Activated CD8-positive, alpha-beta T cell treated with anti-CD3 and anti-CD28 coated beads, Interleukin-2, amount 10 ng/mL, durations not matched to agents 7 days and 5 days (primary cell): ENCODE results near the gene FBXO2. TPM values are rescaled to one million over a fixed set of nuclear protein-coding genes. Genes with fewer than 3 reads are reported as not detected.
A peak's percentile ranks its signal among the peaks of the same experiment; 100 is the strongest.

ENCODE experiments used
- ATAC-seq: fragments of 150-1000 bp; cut with Tn5 transposase; one replicate; pipeline ENCODE4 v1.10.0; 2021; ENCODE audit warnings: moderate library complexity
- CTCF ChIA-PET: fragments of 350-600 bp; sonication (Branson Sonifier 250); formaldehyde crosslinking; loops from one replicate; lab custom pipeline; 2021; ENCODE audit warnings: antibody characterized with exemption; lab: Charles Lee
- POLR2A ChIA-PET: fragments of 350-600 bp; sonication (Branson Sonifier 250); formaldehyde crosslinking; loops from one replicate; lab custom pipeline; 2021; ENCODE audit warnings: antibody characterized with exemption; lab: Charles Lee
- DNase-seq: peaks from one replicate; pipeline ENCODE4 v3.0.0-alpha.2; 2020
- H3K27ac Mint-ChIP-seq: one replicate; pipeline ENCODE4 v1.8.0; 2021; ENCODE audit warnings: mild to moderate bottlenecking, mixed read lengths
- H3K27me3 Mint-ChIP-seq: one replicate; pipeline ENCODE4 v1.8.0; 2021; ENCODE audit warnings: low read depth, mixed read lengths
- H3K36me3 Mint-ChIP-seq: one replicate; pipeline ENCODE4 v1.8.0; 2021; ENCODE audit warnings: low read depth, mixed read lengths
- H3K4me1 Mint-ChIP-seq: one replicate; pipeline ENCODE4 v1.8.0; 2021; ENCODE audit warnings: low read depth, mixed read lengths
- H3K4me3 Mint-ChIP-seq: one replicate; pipeline ENCODE4 v1.8.0; 2021; ENCODE audit warnings: mild to moderate bottlenecking, mixed read lengths
- H3K9me3 Mint-ChIP-seq: one replicate; pipeline ENCODE4 v1.8.0; 2022; ENCODE audit warnings: mixed read lengths; ENCODE audit not compliant: insufficient read depth
- total RNA-seq, 2 experiments: library from RNA; stranded (reverse); gene quantifications; one replicate each; pipeline ENCODE4 v1.2.3, GENCODE V29; 2021

The FBXO2 gene
- total RNA-seq, 2 experiments from 2014 or later = 5.6 to 6.0 TPM

GRCh38 chr1:11681071-11681771 lies 27.0 kb upstream of the FBXO2 start, which contains the start of gene MAD2L2:
TSS of gene MAD2L2 (minus strand) at chr1:11681148. CDS start at chr1:11680601, 547 bp downstream.
- peak within 1 kb of the TSS; percentile 97 for H3K27ac Mint-ChIP-seq
- peak; percentile 94 for ATAC-seq
- DNase-seq = peak; percentile 94
- H3K4me3 Mint-ChIP-seq = peak within 1 kb of the TSS; percentile 88
- no peaks in the 10 kb centered on the region for H3K9me3 Mint-ChIP-seq
- CTCF ChIA-PET = interaction anchor here (0.5 to 2.5 kb wide), 13 partner anchors 14 to 338 kb away, joined by 3 to 26 read pairs (median 4); partner anchors contain the start of genes FBXO6 and MIIP
- peaks cover 25% of the 10 kb centered on the region for H3K4me1 Mint-ChIP-seq
- POLR2A ChIA-PET = interaction anchor here (0.5 to 5.7 kb wide), 14 partner anchors 9 to 1169 kb away, joined by 3 to 38 read pairs (median 4); partner anchors contain the start of genes CLCN6, EXOSC10, FBXO6 and MTHFR
- H3K36me3 Mint-ChIP-seq = peaks cover 20% of the 10 kb centered on the region
- peaks cover 15% of the 10 kb centered on the region for H3K27me3 Mint-ChIP-seq

- Mint-ChIP-seq H3K36me3 (peaks cover 27% of the 10 kb centered on the region), H3K4me1 (peaks cover 25% of the 10 kb centered on the region), H3K9me3 (no peaks in the 10 kb centered on the region), H3K27me3 (peaks cover 11% of the 10 kb centered on the region), H3K27ac (peak overlapping the region; percentile 74), H3K4me3 (peak overlapping the region; percentile 88)
- DNase-seq (peak; percentile 28), ATAC-seq (peak; percentile 8)
- POLR2A ChIA-PET = interaction anchor here (0.7 to 5.7 kb wide), 8 partner anchors 12 to 229 kb away, joined by 3 to 38 read pairs (median 4); partner anchors contain the start of gene FBXO6
- CTCF ChIA-PET = interaction anchor here (0.9 to 2.5 kb wide), 7 partner anchors 16 to 158 kb away, joined by 3 to 26 read pairs (median 6); partner anchors contain the start of gene FBXO6
These were observed 26.2 kb upstream of the FBXO2 start for GRCh38 chr1:11680270-11681070.

- H3K27me3 Mint-ChIP-seq = peaks cover 4% of the 10 kb centered on the region
- no peaks in the 10 kb centered on the region for H3K9me3 Mint-ChIP-seq
- peaks cover 25% of the 10 kb centered on the region for H3K4me1 Mint-ChIP-seq
- DNase-seq = no peak
- peaks cover 42% of the 10 kb centered on the region for H3K36me3 Mint-ChIP-seq
- H3K27ac Mint-ChIP-seq = no peak overlapping the region
- CTCF ChIA-PET = interaction anchor here (1.4 to 3.5 kb wide), 3 partner anchors 14 to 41 kb away, joined by 3 to 13 read pairs (median 6); partner anchors contain the start of gene FBXO6
- POLR2A ChIA-PET = interaction anchor here (0.7 to 5.7 kb wide), 3 partner anchors 14 to 229 kb away, joined by 3 to 38 read pairs (median 4); partner anchors contain the start of gene FBXO6
- peak overlapping the region; percentile 44 for H3K4me3 Mint-ChIP-seq
- no peak for ATAC-seq
These were observed 24.2 kb upstream of the FBXO2 start for GRCh38 chr1:11678442-11678841.

DNA sequence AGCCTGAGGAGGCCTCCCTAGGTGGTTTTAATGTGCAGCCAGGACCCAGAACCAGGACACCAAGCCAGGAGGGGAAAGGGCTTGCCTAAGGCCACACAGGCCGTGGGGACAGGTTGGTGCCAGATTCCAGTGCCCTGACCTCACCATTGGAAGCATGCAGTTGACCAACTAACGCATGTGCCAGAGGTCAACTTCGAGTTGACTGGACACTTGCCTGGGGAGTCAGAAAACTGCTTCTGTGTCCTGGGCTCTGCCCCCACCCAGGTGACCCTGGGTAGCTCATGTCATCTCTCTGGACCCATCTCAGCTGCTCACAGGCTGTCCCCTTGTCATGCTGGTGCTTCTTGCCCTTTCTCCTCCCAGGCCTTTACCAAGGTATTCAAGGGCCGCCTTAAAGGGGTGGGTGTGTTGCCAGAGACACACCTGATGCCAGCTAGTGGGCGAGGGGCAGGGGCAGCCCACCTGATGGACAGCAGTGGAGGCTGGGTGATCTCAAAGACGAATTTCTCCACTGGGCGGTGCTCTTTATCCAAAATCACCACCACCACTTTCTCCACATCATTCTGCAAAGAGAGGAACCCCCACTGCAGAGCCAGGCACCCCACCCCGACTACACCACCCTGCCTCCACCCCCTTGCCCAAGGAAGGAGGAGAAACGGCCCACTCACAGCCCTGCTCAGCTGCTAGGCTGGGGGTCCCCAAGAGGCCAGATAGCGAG lies 22.3 kb upstream of the FBXO2 start:
- CTCF ChIA-PET = interaction anchor here (0.6 to 3.5 kb wide), 4 partner anchors 12 to 43 kb away, joined by 3 to 13 read pairs (median 4); partner anchors contain the start of gene FBXO6

DNA sequence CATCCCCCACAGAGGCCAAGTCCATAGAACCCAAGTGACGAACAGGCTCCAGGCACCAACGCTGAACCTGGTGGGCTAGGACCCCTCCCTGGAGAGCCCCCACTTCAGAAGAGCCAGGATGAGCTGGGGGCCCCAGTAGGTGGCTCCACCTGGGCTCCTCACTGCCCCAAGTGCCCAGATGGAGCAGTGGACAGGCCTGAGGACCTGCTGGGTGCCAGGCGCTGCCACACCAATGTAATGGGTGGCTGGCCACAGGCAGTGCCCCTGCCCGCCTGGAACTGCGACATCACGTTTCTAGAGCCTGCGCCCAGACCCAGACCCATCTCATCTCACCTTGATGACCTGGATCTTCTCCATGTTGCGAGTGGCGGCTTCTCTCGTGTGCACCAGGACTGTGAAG lies 21.1 kb upstream of the FBXO2 start:
- no peak overlapping the region for H3K4me3 Mint-ChIP-seq
- H3K27ac Mint-ChIP-seq = no peak overlapping the region
- POLR2A ChIA-PET = interaction anchor here (1.5 kb wide), 1 partner anchor 10 kb away, joined by 4 read pairs; no protein-coding TSS in a partner anchor
- H3K9me3 Mint-ChIP-seq = no peaks in the 10 kb centered on the region
- ATAC-seq (no peak), DNase-seq (no peak)
- peaks cover 18% of the 10 kb centered on the region for H3K4me1 Mint-ChIP-seq
- CTCF ChIA-PET = interaction anchor here (1.0 to 3.5 kb wide), 2 partner anchors 11 to 44 kb away, joined by 5 to 13 read pairs; no protein-coding TSS in a partner anchor
- H3K36me3 Mint-ChIP-seq = peaks cover 55% of the 10 kb centered on the region
- H3K27me3 Mint-ChIP-seq = no peaks in the 10 kb centered on the region

More for the DNA sequence above, 22.3 kb upstream of the FBXO2 start:
- no peak for ATAC-seq
- DNase-seq = no peak
- H3K36me3 Mint-ChIP-seq = peaks cover 51% of the 10 kb centered on the region
- H3K27me3 Mint-ChIP-seq = no peaks in the 10 kb centered on the region
- H3K9me3 Mint-ChIP-seq = no peaks in the 10 kb centered on the region
- POLR2A ChIA-PET = interaction anchor here (0.5 to 1.5 kb wide), 3 partner anchors 12 to 220 kb away, joined by 3 to 5 read pairs (median 4); no protein-coding TSS in a partner anchor
- H3K4me1 Mint-ChIP-seq = peaks cover 19% of the 10 kb centered on the region
- H3K27ac Mint-ChIP-seq = no peak overlapping the region
- no peak overlapping the region for H3K4me3 Mint-ChIP-seq

GRCh38 chr1:11674488-11674887 lies 20.3 kb upstream of the FBXO2 start:
- ChIA-PET POLR2A (no interaction called here), CTCF (interaction anchor here (1.0 kb wide), 1 partner anchor 10 kb away, joined by 5 read pairs; no protein-coding TSS in a partner anchor)
- no peak overlapping the region for H3K4me3 Mint-ChIP-seq
- ATAC-seq (no peak), DNase-seq (no peak)
- peaks cover 13% of the 10 kb centered on the region for H3K4me1 Mint-ChIP-seq
- H3K9me3 Mint-ChIP-seq = no peaks in the 10 kb centered on the region
- H3K36me3 Mint-ChIP-seq = peaks cover 55% of the 10 kb centered on the region
- no peaks in the 10 kb centered on the region for H3K27me3 Mint-ChIP-seq
- H3K27ac Mint-ChIP-seq = no peak overlapping the region

DNA sequence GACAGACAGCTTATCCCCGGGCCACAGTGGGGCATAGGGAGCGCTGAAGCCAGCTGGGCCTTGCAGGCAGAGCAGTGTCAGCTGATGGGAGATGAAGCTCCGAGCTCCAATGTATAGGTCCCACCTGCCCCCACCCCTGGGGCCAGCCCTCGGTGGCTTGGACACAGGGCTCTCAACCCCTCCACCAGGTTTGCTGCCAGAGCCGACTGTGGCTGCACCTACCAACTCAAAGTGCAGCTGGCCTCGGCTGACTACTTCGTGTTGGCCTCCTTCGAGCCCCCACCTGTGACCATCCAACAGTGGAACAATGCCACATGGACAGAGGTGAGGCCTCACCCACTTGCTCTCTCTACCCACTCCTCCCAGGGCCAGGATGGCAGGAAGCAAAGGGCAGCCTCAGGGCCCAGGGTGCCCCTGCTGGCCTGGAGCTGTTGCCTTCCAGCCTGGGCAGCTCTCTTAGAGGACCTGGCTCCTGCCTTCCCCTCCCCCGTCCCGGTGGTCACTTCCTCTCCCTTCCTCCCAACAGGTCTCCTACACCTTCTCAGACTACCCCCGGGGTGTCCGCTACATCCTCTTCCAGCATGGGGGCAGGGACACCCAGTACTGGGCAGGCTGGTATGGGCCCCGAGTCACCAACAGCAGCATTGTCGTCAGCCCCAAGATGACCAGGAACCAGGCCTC lies 19.0 kb upstream of the FBXO2 start:
- no peak overlapping the region for H3K4me3 Mint-ChIP-seq
- DNase-seq = no peak
- H3K27ac Mint-ChIP-seq = no peak overlapping the region
- no peak for ATAC-seq
- peaks cover 56% of the 10 kb centered on the region for H3K36me3 Mint-ChIP-seq
- peaks cover 9% of the 10 kb centered on the region for H3K4me1 Mint-ChIP-seq
- ChIA-PET CTCF (interaction anchor here (1.1 to 1.3 kb wide), 2 partner anchors 8 to 22 kb away, joined by 3 read pairs; no protein-coding TSS in a partner anchor), POLR2A (interaction anchor here (1.0 to 2.2 kb wide), 2 partner anchors 9 to 235 kb away, joined by 5 to 10 read pairs; partner anchors contain the start of gene FBXO6)
- no peaks in the 10 kb centered on the region for H3K27me3 Mint-ChIP-seq
- no peaks in the 10 kb centered on the region for H3K9me3 Mint-ChIP-seq

DNA sequence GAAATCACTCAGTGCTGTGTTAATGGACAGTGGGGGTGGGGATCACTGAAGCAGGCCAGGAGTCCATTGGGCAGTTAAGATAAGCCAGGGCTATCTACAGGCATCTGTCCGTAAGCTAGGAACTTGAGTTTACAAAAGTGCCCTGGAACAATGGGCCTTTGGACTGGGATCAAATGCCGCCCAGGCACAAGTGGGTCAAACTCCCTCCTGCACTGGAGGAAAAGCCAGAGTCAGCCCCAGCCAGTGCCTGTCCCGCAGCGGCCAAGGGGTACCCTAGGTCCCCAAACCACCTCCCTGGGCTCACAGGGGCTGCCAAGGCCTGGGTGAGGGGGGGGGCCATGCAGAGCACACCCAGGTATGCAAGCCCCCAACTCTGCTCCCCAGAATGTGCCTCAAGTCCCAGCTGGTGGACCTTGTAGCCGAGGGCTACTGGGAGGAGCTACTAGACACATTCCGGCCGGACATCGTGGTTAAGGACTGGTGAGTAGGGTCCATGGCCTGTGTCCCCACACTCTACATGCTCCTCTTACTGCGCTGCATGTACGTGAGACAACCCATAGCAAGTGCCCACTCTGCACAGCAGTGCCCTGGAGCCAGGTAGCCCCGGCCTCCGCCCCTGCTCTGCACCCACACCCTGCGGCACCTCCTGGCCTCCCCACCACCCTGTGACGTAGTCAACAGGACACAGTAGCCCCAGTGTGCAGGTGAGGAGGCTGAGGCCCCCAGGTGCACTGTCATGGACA lies 17.5 kb upstream of the FBXO2 start:
- no peaks in the 10 kb centered on the region for H3K9me3 Mint-ChIP-seq
- no peaks in the 10 kb centered on the region for H3K27me3 Mint-ChIP-seq
- no peak for ATAC-seq
- DNase-seq = no peak
- H3K27ac Mint-ChIP-seq = no peak overlapping the region
- H3K36me3 Mint-ChIP-seq = peaks cover 60% of the 10 kb centered on the region
- peaks cover 18% of the 10 kb centered on the region for H3K4me1 Mint-ChIP-seq
- POLR2A ChIA-PET = interaction anchor here (2.2 kb wide), 1 partner anchor 7 kb away, joined by 10 read pairs; the partner anchor contains the start of gene FBXO6
- CTCF ChIA-PET = no interaction called here
- H3K4me3 Mint-ChIP-seq = no peak overlapping the region

- H3K27me3 Mint-ChIP-seq = no peaks in the 10 kb centered on the region
- no peaks in the 10 kb centered on the region for H3K9me3 Mint-ChIP-seq
- POLR2A ChIA-PET = no interaction called here
- no peak for DNase-seq
- H3K4me3 Mint-ChIP-seq = no peak overlapping the region
- CTCF ChIA-PET = no interaction called here
- H3K36me3 Mint-ChIP-seq = peaks cover 59% of the 10 kb centered on the region
- peaks cover 18% of the 10 kb centered on the region for H3K4me1 Mint-ChIP-seq
- no peak for ATAC-seq
- H3K27ac Mint-ChIP-seq = no peak overlapping the region
These were observed 16.9 kb upstream of the FBXO2 start for GRCh38 chr1:11671205-11671543.

GRCh38 chr1:11670747-11671146 lies 16.5 kb upstream of the FBXO2 start:
- H3K27ac Mint-ChIP-seq = peak overlapping the region; percentile 16
- H3K36me3 Mint-ChIP-seq = peaks cover 57% of the 10 kb centered on the region
- H3K27me3 Mint-ChIP-seq = no peaks in the 10 kb centered on the region
- no peak overlapping the region for H3K4me3 Mint-ChIP-seq
- H3K4me1 Mint-ChIP-seq = peaks cover 23% of the 10 kb centered on the region
- no peaks in the 10 kb centered on the region for H3K9me3 Mint-ChIP-seq
- CTCF ChIA-PET = no interaction called here
- POLR2A ChIA-PET = no interaction called here
- ATAC-seq = no peak
- DNase-seq = no peak
